ENCODE data around the gene CCDC152.

Gene CCDC152

DNA sequence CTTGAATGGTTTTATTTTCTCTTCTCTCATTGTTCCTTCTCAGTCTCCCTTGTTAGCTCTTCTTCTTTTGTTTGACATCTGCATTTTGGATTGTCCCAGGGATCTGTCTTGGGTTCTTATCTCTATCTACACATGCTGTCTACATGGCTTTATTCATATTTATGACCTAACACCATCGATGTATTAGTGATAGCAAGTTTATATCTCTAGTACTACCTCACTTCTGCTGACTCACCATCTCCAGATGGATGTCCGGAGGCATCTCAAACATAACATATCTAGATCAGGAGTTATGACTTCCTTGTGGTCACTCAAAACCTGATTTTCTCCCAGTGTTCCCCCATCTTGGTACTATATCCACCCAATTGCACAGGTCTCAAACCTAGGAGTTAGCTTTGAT lies 74.3 kb downstream of the CCDC152 start:
- no peaks in the 10 kb centered on the region for H3K36me3 ChIP-seq (ENCODE audit: control insufficient read depth, insufficient read depth, low read length)
- H3K4me3 ChIP-seq (replicated peaks; ENCODE audit: low read depth, low read length), result no peak overlapping the region
- no peak for DNase-seq (ENCODE audit: extremely low read depth, insufficient read length)
- no peaks in the 10 kb centered on the region; the same call in 1 of the 2 replicates for H3K27me3 ChIP-seq (replicated peaks; ENCODE audit: control insufficient read depth, insufficient read depth, low read length)
- TF ChIP-seq, protein P1, sequence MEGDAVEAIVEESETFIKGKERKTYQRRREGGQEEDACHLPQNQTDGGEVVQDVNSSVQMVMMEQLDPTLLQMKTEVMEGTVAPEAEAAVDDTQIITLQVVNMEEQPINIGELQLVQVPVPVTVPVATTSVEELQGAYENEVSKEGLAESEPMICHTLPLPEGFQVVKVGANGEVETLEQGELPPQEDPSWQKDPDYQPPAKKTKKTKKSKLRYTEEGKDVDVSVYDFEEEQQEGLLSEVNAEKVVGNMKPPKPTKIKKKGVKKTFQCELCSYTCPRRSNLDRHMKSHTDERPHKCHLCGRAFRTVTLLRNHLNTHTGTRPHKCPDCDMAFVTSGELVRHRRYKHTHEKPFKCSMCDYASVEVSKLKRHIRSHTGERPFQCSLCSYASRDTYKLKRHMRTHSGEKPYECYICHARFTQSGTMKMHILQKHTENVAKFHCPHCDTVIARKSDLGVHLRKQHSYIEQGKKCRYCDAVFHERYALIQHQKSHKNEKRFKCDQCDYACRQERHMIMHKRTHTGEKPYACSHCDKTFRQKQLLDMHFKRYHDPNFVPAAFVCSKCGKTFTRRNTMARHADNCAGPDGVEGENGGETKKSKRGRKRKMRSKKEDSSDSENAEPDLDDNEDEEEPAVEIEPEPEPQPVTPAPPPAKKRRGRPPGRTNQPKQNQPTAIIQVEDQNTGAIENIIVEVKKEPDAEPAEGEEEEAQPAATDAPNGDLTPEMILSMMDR (IDR thresholded peaks at IDR 0.05; ENCODE audit: insufficient read depth, low read length, poor library complexity, severe bottlenecking), result no peak

DNA sequence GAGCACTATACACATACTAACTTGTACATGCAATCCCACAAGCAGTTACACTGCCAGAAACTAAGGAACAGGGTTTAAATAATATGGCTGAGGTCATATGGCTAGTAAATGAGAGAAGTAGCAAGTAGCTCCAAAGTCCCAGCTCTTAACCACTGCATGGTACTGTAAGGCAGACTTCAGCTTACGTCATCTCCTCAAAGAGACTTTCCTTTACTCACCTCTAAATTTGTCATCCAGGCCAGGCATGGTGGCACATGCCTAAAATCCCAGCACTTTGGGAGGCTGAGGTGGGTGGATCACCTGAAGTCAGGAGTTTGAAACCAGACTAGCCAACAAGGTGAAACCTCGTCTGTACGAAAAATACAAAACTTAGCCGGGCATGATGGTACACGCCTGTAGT lies 75.4 kb downstream of the CCDC152 start:
- TF ChIP-seq, protein P1 (IDR thresholded peaks at IDR 0.05; ENCODE audit: insufficient read depth, low read length, poor library complexity, severe bottlenecking), result no peak
- no peak for DNase-seq (ENCODE audit: extremely low read depth, insufficient read length)
- Histone ChIP-seq H3K27me3 (replicated peaks; ENCODE audit: control insufficient read depth, insufficient read depth, low read length) (no peaks in the 10 kb centered on the region; the same call in 1 of the 2 replicates), H3K4me3 (replicated peaks; ENCODE audit: low read depth, low read length) (no peak overlapping the region), H3K36me3 (ENCODE audit: control insufficient read depth, insufficient read depth, low read length) (no peaks in the 10 kb centered on the region)

DNA sequence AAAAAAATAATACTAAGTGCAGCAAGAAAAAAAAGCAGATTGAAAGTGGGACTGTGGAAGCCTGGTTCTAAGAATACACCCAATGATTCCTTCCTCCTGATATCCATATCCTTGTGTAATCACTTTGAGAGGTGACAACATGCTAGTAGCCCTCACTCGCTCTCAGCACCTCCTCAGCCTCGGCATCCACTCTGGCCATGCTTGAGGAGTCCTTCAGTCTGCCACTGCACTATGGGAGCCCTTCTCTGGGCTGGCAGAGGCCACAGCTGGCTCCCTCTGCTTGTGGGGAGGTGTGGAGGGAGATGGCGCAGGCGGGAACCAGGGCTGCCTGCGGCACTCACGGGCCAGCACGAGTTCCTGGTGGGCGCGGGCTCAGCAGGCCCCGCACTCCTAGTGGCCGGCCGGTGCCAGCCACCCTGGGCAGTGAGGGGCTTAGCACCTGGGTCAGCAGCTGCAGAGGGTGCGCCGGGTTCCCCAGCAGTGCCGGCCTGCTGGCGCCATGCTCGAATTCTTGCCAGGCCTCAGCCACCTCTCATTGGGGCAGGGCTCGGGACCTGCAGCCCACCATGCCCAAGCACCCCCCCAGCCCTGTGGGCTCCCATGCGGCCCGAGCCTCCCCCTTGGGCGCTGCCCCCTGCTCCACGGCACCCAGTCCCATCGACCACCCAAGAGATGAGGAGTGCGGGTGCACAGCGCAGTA lies 79.6 kb downstream of the CCDC152 start:
- H3K27me3 ChIP-seq (replicated peaks; ENCODE audit: control insufficient read depth, insufficient read depth, low read length), result no peaks in the 10 kb centered on the region
- TF ChIP-seq, protein P1 (IDR thresholded peaks at IDR 0.05; ENCODE audit: insufficient read depth, low read length, poor library complexity, severe bottlenecking), result no peak
- no peak overlapping the region for H3K4me3 ChIP-seq (replicated peaks; ENCODE audit: low read depth, low read length)
- H3K36me3 ChIP-seq (ENCODE audit: control insufficient read depth, insufficient read depth, low read length), result no peaks in the 10 kb centered on the region
- DNase-seq (ENCODE audit: extremely low read depth, insufficient read length), result no peak

DNA sequence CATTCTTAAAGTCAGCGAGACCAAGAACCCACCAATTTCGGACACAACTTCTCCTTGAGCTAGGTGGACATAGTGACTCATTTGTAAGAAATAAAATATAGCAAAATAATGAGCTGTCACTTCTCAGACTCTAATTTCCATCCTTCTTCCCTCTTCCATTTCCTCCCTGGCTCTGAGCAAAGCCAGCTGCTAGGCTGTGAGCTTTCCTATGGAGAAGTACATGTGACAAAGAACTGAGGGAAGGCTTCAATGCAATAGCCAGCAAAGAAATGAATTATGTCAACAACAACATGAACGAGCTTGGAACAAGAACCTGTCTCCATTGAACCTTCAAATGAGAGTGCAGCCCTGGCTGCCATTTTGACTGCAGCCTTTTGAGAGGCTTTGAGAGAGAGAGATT lies 81.0 kb downstream of the CCDC152 start:
- DNase-seq (ENCODE audit: extremely low read depth, insufficient read length), result no peak
- Histone ChIP-seq H3K36me3 (ENCODE audit: control insufficient read depth, insufficient read depth, low read length) (no peaks in the 10 kb centered on the region), H3K27me3 (replicated peaks; ENCODE audit: control insufficient read depth, insufficient read depth, low read length) (no peaks in the 10 kb centered on the region), H3K4me3 (replicated peaks; ENCODE audit: low read depth, low read length) (no peak overlapping the region)
- TF ChIP-seq, protein P1 (IDR thresholded peaks at IDR 0.05; ENCODE audit: insufficient read depth, low read length, poor library complexity, severe bottlenecking), result no peak

DNA sequence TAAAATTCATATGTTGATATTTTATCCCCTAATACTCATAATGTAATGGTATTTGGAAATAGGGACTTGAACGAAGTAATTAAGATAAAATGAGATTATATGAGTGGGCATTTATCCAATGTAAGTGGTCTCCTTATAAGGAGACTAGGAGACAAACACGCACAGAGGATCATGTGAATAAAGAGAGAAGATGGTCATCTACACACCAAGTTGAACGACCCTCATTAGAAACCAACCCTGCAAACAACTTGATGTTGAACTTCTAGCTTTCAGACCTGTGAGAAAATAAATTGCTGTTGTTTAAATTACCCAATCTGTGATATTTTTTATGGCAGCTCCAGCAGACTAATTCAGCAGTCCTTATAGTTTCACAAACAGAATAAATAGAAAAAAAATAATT lies 82.6 kb downstream of the CCDC152 start:
- no peak for DNase-seq (ENCODE audit: extremely low read depth, insufficient read length)
- H3K27me3 ChIP-seq (replicated peaks; ENCODE audit: control insufficient read depth, insufficient read depth, low read length), result no peaks in the 10 kb centered on the region
- H3K36me3 ChIP-seq (ENCODE audit: control insufficient read depth, insufficient read depth, low read length), result no peaks in the 10 kb centered on the region
- no peak overlapping the region for H3K4me3 ChIP-seq (replicated peaks; ENCODE audit: low read depth, low read length)
- TF ChIP-seq, protein P1 (IDR thresholded peaks at IDR 0.05; ENCODE audit: insufficient read depth, low read length, poor library complexity, severe bottlenecking), result no peak

DNA sequence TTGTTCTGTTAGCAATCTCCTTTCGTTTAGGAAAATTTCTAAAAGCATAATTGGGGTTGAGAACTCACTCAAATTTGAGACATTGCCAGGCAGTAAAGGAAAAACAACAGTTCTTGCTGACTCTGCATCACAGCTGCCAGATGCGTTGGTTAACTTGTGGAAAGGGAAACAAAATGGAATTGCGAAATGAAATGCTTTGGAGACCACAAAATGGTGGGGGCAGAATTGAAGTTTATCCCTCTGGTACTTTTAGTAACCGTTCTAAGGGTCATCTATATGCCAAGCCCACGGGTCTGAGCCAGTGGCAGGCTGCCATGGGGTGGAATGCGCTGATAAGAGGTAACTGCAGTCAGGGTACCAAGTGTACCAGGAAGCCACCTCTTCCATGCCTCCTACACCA lies 83.7 kb downstream of the CCDC152 start:
- no peaks in the 10 kb centered on the region for H3K36me3 ChIP-seq (ENCODE audit: control insufficient read depth, insufficient read depth, low read length)
- TF ChIP-seq, protein P1 (IDR thresholded peaks at IDR 0.05; ENCODE audit: insufficient read depth, low read length, poor library complexity, severe bottlenecking), result no peak
- H3K4me3 ChIP-seq (replicated peaks; ENCODE audit: low read depth, low read length), result no peak overlapping the region
- H3K27me3 ChIP-seq (replicated peaks; ENCODE audit: control insufficient read depth, insufficient read depth, low read length), result no peaks in the 10 kb centered on the region
- DNase-seq (ENCODE audit: extremely low read depth, insufficient read length), result no peak

Measured in GM06990 (cell line).